ENCODE data around the gene KCNJ12. TPM values are rescaled to one million over a fixed set of nuclear protein-coding genes. Genes with fewer than 3 reads are reported as not detected.

KCNJ12 gene
- total RNA-seq, 1 experiment from 2014 or later = 0.40 TPM

DNA sequence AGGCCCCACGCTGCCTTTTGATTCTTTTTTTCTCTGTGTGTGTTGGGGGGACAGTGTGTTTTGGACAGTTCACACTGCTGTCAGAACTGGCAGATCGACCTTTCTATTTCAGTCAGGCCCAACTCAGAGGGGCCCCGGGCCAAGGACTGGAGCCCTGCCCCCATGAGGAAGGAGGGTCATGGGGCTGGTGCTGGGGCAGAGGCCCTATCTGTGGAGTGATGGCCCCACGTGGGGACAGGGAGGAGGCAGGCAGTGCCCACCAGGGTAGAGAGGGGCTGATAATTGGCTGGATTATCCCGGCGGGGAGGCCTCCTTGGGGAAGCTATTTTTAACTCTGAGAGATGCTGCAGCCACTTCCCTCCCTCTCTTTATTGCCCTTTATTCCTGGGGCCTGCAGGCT is 5.7 kb upstream of the KCNJ12 start:
- no peak overlapping the region for H3K27ac ChIP-seq
- peaks cover 24% of the 10 kb centered on the region for H3K27me3 ChIP-seq
- peak; percentile 87 for DNase-seq
- H3K4me1 ChIP-seq = peaks cover 23% of the 10 kb centered on the region
- no peaks in the 10 kb centered on the region for H3K9me3 ChIP-seq (replicated peaks)
- no peak overlapping the region for H3K4me3 ChIP-seq
- no peaks in the 10 kb centered on the region for H3K36me3 ChIP-seq

GRCh38 chr17:21371511-21372081 is 4.6 kb upstream of the KCNJ12 start:
- H3K27me3 ChIP-seq = peaks cover 26% of the 10 kb centered on the region
- H3K4me3 ChIP-seq = no peak overlapping the region
- no peaks in the 10 kb centered on the region for H3K9me3 ChIP-seq (replicated peaks)
- peaks cover 23% of the 10 kb centered on the region for H3K4me1 ChIP-seq
- DNase-seq = no peak
- no peaks in the 10 kb centered on the region for H3K36me3 ChIP-seq
- H3K27ac ChIP-seq = no peak overlapping the region

DNA sequence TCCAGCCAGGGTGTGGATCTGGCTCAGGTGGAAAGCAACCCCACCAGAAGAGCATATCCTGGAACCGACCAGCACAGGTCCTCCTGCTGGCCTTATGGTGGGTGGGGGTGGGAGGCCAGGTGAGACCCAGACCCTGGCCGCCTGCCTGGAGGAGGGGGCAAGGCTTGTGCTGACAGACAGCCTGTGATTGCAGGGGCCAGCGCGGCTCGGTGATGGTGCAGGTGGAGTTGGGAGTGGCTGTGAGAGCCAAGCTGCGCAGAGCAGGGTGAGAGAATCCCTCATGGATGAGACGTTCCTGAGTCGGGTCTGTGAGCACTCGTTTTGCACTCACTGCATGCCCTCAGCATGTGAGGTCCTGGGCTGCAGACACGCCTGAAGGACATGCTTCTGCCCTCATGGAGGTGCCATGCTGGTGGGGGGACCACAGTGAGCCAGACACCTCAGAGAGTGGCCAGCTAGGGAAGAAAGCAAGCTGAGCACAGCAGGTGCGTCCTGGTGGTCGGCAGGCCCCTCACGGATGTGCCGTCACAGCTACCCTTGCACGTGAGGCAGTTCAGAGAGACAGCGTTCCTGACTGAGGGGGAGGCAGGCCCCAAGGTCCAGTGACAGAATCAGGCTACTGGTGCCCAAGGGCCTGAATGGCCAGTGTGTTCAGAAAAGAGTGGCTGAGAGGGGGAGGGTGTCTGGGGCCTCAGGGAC is 3.8 kb upstream of the KCNJ12 start:
- Histone ChIP-seq H3K27ac (no peak overlapping the region), H3K9me3 (replicated peaks) (no peaks in the 10 kb centered on the region), H3K27me3 (peaks cover 31% of the 10 kb centered on the region), H3K36me3 (no peaks in the 10 kb centered on the region), H3K4me1 (peaks cover 23% of the 10 kb centered on the region), H3K4me3 (no peak overlapping the region)
- no peak for DNase-seq

DNA sequence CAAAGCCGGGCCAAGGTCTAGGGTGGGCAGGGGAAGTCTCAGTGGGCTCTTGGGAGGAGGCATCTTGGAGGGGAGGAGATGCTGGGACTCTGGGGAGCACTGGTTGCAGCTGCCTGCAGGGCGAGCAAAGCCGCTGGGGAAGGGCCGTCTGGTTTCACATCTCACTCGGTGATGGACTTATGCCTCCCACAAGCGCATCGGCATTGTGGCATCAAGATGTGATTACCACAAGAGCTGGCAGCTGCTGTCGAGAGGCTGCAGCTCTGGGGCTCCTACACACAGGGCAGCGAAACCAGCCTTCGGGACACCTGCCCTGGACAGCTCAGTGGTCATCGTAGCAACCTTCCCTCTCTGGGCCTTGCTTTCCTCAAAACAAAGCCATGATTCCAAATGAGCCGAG is 3.1 kb upstream of the KCNJ12 start:
- no peak overlapping the region for H3K27ac ChIP-seq
- H3K36me3 ChIP-seq = no peaks in the 10 kb centered on the region
- peaks cover 23% of the 10 kb centered on the region for H3K4me1 ChIP-seq
- H3K4me3 ChIP-seq = no peak overlapping the region
- DNase-seq = peak; percentile 65 to 75
- H3K9me3 ChIP-seq (replicated peaks) = no peaks in the 10 kb centered on the region
- peaks cover 28% of the 10 kb centered on the region for H3K27me3 ChIP-seq

DNA sequence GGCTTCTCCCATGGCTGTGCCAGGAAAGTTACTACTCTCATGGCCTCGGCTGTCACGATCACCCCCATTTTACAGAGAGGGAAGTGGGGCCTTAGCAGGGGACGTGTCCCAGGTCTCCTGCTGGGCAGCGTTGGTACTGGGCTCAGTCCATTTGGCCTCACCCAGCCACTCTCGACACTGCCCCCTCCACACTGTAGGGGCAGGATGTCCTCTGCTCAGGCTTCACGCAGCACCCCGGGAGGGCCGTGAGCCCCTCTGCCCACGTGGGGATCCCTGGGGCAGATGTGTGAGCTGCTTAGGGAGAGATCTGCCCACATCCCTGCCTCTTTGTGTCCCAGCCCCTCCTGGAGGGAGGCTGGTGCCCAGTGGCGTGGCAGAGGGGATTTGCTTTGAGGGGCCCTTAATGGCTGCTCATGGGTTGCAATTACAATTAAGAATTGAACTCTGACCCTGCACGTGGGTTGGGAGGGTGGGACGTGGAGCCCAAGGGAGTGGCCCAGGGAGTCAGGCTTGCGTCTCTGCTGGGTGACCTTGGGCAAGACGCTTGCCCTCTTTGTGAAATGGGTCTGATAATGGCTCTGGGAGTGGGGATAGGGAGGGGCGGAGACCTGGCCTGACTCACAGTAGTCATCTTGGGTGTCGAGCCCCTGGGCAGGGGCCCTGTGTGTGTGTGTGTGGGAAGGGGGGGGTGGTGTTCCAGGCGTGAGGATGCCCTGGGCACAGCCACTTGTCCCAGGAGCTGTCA is 2.3 kb upstream of the KCNJ12 start:
- Histone ChIP-seq H3K27me3 (peaks cover 24% of the 10 kb centered on the region), H3K36me3 (no peaks in the 10 kb centered on the region), H3K27ac (no peak overlapping the region), H3K4me1 (peaks cover 18% of the 10 kb centered on the region), H3K4me3 (no peak overlapping the region), H3K9me3 (replicated peaks) (no peaks in the 10 kb centered on the region)
- DNase-seq = no peak

GRCh38 chr17:21374441-21375161 is 1.6 kb upstream of the KCNJ12 start:
- Histone ChIP-seq H3K4me3 (no peak overlapping the region), H3K9me3 (replicated peaks) (no peaks in the 10 kb centered on the region), H3K27me3 (peaks cover 30% of the 10 kb centered on the region), H3K36me3 (no peaks in the 10 kb centered on the region), H3K27ac (no peak overlapping the region), H3K4me1 (peaks cover 18% of the 10 kb centered on the region)
- peak; percentile 55 to 64 for DNase-seq

DNA sequence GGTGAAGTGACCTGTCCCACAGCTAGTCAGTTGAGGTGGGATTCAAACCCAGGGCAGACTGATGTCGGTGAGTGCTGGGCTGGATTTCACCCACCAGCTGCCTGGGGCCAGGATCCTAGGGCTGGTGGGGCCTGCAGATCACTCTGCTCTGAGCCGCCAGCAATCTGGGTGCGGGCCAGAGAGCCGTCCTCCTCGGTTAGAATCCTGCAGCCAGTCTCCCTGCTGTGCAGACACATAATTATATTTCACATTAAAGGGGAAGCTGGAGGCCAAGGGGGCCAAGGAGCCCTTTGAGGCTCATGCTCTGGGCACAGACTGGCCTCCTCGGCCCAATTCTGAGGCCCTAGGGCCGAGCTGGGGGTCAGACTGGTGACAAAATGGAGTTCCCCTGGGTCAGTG is 996 bp upstream of the KCNJ12 start:
- Histone ChIP-seq H3K27me3 (peaks cover 30% of the 10 kb centered on the region), H3K4me1 (peaks cover 15% of the 10 kb centered on the region), H3K4me3 (no peak overlapping the region), H3K36me3 (no peaks in the 10 kb centered on the region), H3K27ac (no peak overlapping the region), H3K9me3 (replicated peaks) (no peaks in the 10 kb centered on the region)
- DNase-seq = no peak

GRCh38 chr17:21375757-21376080 is 438 bp upstream of the KCNJ12 start:
- Histone ChIP-seq H3K4me3 (no peak overlapping the region), H3K4me1 (peaks cover 9% of the 10 kb centered on the region), H3K36me3 (no peaks in the 10 kb centered on the region), H3K27me3 (peaks cover 30% of the 10 kb centered on the region), H3K27ac (no peak overlapping the region), H3K9me3 (replicated peaks) (no peaks in the 10 kb centered on the region)
- no peak for DNase-seq

DNA sequence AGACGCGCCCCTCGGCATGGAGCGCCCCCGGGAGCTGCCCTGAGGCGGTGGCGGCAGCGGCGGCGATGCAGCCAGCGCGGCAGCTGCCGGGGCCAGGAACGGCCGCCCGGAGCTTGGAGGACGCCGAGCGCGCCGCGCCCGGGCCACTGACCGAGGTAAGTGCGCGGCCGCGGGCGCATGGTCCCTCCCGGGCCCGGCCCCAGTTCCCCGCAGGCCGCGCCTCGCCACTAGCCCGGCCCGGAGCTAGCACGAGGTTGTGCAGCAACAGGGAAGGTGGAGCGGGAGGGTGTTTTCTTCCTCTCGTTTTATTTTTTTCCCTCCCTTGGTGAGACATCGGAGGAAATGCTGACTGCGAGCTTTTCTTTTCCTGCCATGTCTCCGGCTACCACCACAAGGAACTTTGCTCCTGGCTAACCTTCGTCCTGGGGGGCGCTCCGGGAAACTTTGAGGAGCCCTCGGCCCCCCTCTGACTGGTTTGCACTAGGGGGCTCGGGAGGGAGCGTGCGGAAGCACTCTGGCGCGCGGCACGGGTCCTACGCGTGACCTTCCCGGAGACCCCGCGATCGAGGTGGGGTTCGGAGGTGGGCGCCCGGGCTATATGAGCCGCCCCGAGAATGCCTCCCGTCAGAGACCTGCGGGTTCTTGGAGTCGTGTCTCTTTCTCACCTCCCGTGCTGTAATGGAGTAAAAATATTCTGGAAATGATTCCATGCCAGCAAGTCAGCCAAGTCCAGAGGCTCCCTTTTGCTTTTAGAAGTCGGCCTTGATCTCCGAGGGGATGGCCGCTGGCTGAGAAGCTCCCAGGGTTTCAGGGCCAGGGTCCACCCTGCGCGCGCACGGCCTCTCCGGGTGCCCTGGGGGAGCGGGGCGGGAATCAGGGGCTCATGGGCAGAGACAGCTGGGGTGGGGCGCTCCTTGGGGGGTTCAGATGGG is 868 bp downstream of the KCNJ12 start:
- no peak overlapping the region; the same call in 1 of the 2 replicates for H3K4me3 ChIP-seq
- peaks cover 42% of the 10 kb centered on the region for H3K27me3 ChIP-seq
- H3K27ac ChIP-seq = no peak overlapping the region
- H3K9me3 ChIP-seq (replicated peaks) = no peaks in the 10 kb centered on the region
- no peaks in the 10 kb centered on the region for H3K36me3 ChIP-seq
- no peak for DNase-seq
- peaks cover 4% of the 10 kb centered on the region; the same call in 1 of the 2 replicates for H3K4me1 ChIP-seq

DNA sequence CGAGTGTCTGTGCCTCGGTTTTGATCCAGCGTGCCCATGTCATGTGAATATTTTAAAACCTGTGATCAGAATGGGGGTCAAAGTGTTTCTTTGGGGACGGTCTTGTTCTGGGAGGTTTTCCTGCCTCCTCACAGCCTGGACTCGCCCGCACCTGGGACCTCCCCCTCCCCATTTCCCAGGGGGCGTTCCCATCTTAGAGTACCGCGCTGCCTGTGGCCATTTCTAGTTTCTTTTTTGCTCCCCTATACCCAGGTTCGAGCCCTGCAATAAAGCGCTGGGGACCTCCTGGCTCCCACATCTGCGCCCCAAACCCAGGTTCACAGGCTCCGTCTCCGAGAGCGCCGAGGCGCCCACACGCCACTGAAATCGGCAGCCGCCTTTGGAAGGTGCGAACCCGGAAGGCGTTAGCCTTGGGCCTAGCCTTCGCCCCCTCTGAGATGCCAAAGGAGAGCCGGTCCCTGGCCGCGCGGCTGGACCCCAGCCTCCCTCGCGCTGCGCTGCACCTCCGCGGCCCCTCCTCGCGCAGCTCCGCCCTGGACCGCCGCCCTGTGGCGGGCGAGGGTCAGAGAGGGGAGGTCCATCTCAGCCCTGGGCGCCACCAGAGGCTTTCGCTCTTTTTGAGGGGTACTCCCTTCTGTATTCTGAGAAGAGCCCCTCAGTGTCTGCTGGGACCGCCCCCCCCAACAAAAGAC is 1.7 kb downstream of the KCNJ12 start:
- Histone ChIP-seq H3K27ac (no peak overlapping the region), H3K9me3 (replicated peaks) (no peaks in the 10 kb centered on the region), H3K4me3 (no peak overlapping the region), H3K27me3 (peaks cover 45% of the 10 kb centered on the region), H3K4me1 (peaks cover 4% of the 10 kb centered on the region; the same call in 1 of the 2 replicates), H3K36me3 (no peaks in the 10 kb centered on the region)
- no peak for DNase-seq

- H3K4me1 ChIP-seq = peaks cover under 1% of the 10 kb centered on the region; the same call in 1 of the 2 replicates
- no peak overlapping the region for H3K27ac ChIP-seq
- peaks cover 51% of the 10 kb centered on the region for H3K27me3 ChIP-seq
These were observed 2.4 kb downstream of the KCNJ12 start for GRCh38 chr17:21378553-21378952.

GRCh38 chr17:21379080-21379711 is 3.0 kb downstream of the KCNJ12 start:
- no peaks in the 10 kb centered on the region for H3K4me1 ChIP-seq
- peak in 1 of 2 experiments; percentile 47 for DNase-seq
- no peak overlapping the region for H3K27ac ChIP-seq

More at GRCh38 chr17:21378553-21378952, 2.4 kb downstream of the KCNJ12 start:
- H3K36me3 ChIP-seq = no peaks in the 10 kb centered on the region
- no peak for DNase-seq
- no peak overlapping the region for H3K4me3 ChIP-seq
- no peaks in the 10 kb centered on the region for H3K9me3 ChIP-seq (replicated peaks)

GRCh38 chr17:21380659-21381058 is 4.5 kb downstream of the KCNJ12 start:
- Histone ChIP-seq H3K4me3 (no peak overlapping the region), H3K4me1 (no peaks in the 10 kb centered on the region), H3K27ac (no peak overlapping the region), H3K9me3 (replicated peaks) (no peaks in the 10 kb centered on the region), H3K27me3 (peaks cover 49% of the 10 kb centered on the region), H3K36me3 (no peaks in the 10 kb centered on the region)
- no peak for DNase-seq

More at GRCh38 chr17:21379080-21379711, 3.0 kb downstream of the KCNJ12 start:
- Histone ChIP-seq H3K36me3 (no peaks in the 10 kb centered on the region), H3K27me3 (peaks cover 55% of the 10 kb centered on the region), H3K9me3 (replicated peaks) (no peaks in the 10 kb centered on the region), H3K4me3 (no peak overlapping the region)
